BJ (cell line): ENCODE results near the gene INSRR. TPM values are rescaled to one million over a fixed set of nuclear protein-coding genes. Genes with fewer than 3 reads are reported as not detected.

ENCODE experiments used
- CTCF ChIA-PET: fragments of 350-600 bp; formaldehyde crosslinking; extraction: SDS; loops from one replicate; lab custom pipeline; 2021; ENCODE audit warnings: antibody characterized with exemption, inconsistent platforms; lab: Yijun Ruan, JAX
- POLR2A ChIA-PET: fragments of 300-600 bp; sonication (Branson Sonifier 250); formaldehyde crosslinking; extraction: SDS; loops from one replicate; lab custom pipeline; 2021; ENCODE audit warnings: antibody characterized with exemption; lab: Charles Lee
- DNase-seq: peaks from one replicate; pipeline ENCODE4 v3.0.0-alpha.2; 2011; ENCODE audit warnings: low read depth
- H3K27me3 ChIP-seq: 2 replicates; pipeline ENCODE4 v1.6.0; 2011; ENCODE audit warnings: low read length; ENCODE audit not compliant: control insufficient read depth, insufficient read depth
- H3K36me3 ChIP-seq: 2 replicates; pipeline ENCODE4 v1.5.1; 2011; ENCODE audit warnings: low read length; ENCODE audit not compliant: control insufficient read depth, insufficient read depth
- H3K4me3 ChIP-seq: 2 replicates; pipeline ENCODE4 v1.5.1; 2011; ENCODE audit warnings: low read depth, mild to moderate bottlenecking, control low read depth, low read length
- CTCF ChIP-seq: IDR thresholded peaks from 2 replicates; pipeline ENCODE4 v1.5.1; 2011; ENCODE audit warnings: low read depth, mild to moderate bottlenecking, control low read depth, inconsistent platforms, low read length, moderate library complexity; ENCODE audit not compliant: insufficient read depth
- polyA plus RNA-seq: library from polyadenylated mRNA; depleted of rRNA; stranded (reverse); fragments of >200 nt; gene quantifications from 2 replicates; pipeline ENCODE4 v1.2.3, GENCODE V29; 2011

INSRR gene
- polyA plus RNA-seq, 1 experiment, result not detected

GRCh38 chr1:156864796-156865195, 5.9 kb upstream of the INSRR start:
- no peak overlapping the region for H3K4me3 ChIP-seq
- no peak for TF ChIP-seq CTCF
- peaks cover 32% of the 10 kb centered on the region for H3K27me3 ChIP-seq
- no peaks in the 10 kb centered on the region for H3K36me3 ChIP-seq
- POLR2A ChIA-PET, result no interaction called here
- CTCF ChIA-PET, result interaction anchor here (0.5 to 13.5 kb wide), 5 partner anchors 9 to 158 kb away, joined by 3 to 290 read pairs (median 4); no protein-coding TSS in a partner anchor
- no peak for DNase-seq

- TF ChIP-seq CTCF, result no peak
- DNase-seq, result no peak
- Histone ChIP-seq H3K27me3 (peaks cover 38% of the 10 kb centered on the region), H3K36me3 (no peaks in the 10 kb centered on the region), H3K4me3 (no peak overlapping the region)
- ChIA-PET POLR2A (no interaction called here), CTCF (interaction anchor here (0.9 to 13.5 kb wide), 5 partner anchors 11 to 136 kb away, joined by 3 to 290 read pairs (median 107); partner anchors contain the start of genes ISG20L2 and METTL25B)
Measured at GRCh38 chr1:156863631-156864030, 4.7 kb upstream of the INSRR start.

DNA sequence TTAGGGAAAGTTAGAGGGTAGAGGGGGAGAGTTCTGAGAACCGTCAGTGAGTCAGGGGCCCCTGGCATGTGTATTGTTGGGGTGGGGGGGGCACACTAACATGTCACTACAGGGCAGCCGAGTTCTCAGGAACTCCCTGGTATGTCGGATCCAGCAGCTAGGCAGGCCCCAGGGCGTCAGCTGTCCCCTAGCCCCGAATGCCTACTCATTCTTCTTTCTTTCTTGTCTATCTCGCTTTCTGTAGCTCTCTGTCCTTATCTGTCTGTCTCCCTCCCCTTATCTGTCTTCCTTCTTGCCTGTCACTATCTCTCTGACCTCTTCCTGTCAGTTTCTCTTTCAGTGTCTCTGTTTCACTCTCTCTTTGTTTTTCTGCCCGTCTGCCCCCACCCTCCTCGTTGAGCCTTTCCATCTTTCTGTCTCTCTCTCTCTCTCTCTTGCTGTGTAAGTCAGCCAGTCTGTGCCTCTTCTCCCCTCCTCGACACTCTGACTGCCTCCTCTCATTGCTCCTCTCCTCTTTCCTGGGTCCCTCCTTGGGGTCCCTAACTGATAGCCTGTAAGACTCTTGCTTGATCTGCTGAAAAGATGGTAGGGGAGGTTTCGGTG, 4.2 kb upstream of the INSRR start:
- peaks cover 43% of the 10 kb centered on the region for H3K27me3 ChIP-seq
- H3K4me3 ChIP-seq, result no peak overlapping the region
- ChIA-PET CTCF (interaction anchor here (0.9 to 13.5 kb wide), 11 partner anchors 10 to 175 kb away, joined by 3 to 290 read pairs (median 31); partner anchors contain the start of genes ISG20L2, LRRC71 and METTL25B), POLR2A (interaction anchor here (0.6 kb wide), 1 partner anchor 433 kb away, joined by 3 read pairs; no protein-coding TSS in a partner anchor)
- DNase-seq, result no peak
- TF ChIP-seq CTCF, result no peak
- no peaks in the 10 kb centered on the region for H3K36me3 ChIP-seq

DNA sequence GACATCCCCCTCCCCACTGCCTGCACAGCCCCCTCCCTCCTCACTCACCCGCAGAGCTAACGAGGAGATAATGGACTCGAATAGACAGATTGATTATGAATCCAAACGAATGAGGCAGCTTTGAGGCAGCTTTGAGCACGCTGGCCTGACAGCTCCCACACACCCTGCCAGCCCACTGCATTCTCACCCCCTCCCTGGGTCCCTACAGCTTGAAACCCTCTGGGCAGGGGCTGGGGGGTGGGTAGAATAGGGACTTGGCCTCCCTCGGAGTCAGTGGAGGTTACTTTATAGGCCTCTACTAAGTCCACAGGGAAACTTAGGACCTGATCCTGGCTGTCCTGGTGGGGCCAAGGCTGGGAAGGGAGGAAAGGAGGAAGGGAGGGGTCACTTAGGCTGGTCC, 3.7 kb upstream of the INSRR start:
- CTCF ChIA-PET, result interaction anchor here (0.9 to 13.5 kb wide), 11 partner anchors 10 to 174 kb away, joined by 3 to 290 read pairs (median 31); partner anchors contain the start of genes ISG20L2, LRRC71 and METTL25B

More for the DNA sequence above, 3.7 kb upstream of the INSRR start:
- Histone ChIP-seq H3K27me3 (peaks cover 47% of the 10 kb centered on the region), H3K4me3 (no peak overlapping the region), H3K36me3 (no peaks in the 10 kb centered on the region)
- TF ChIP-seq CTCF, result no peak
- DNase-seq, result no peak
- POLR2A ChIA-PET, result interaction anchor here (0.6 kb wide), 1 partner anchor 434 kb away, joined by 3 read pairs; no protein-coding TSS in a partner anchor
